Body of pancreas (tissue), 4 donors: ENCODE results near the gene ARHGDIB.

Source experiments
- POLR2A ChIP-seq, 3 donors: fragments of 450-650 bp; IDR thresholded peaks; one replicate each; pipeline ENCODE4 v1.6.1; 2016; ENCODE audit warnings: antibody characterized with exemption in 3 of 3, mild to moderate bottlenecking in 2 of 3
- TF ChIP-seq, protein P1 (sequence below), 7 experiments: fragments of 450-650 bp in 4 of 7; fragments of 200-600 bp in 3 of 7; sonication (generic) in 3 of 7; IDR thresholded peaks; one replicate each; pipeline ENCODE4 v1.5.1; 2016 to 2019; ENCODE audit warnings: antibody characterized with exemption in 7 of 7

DNA sequence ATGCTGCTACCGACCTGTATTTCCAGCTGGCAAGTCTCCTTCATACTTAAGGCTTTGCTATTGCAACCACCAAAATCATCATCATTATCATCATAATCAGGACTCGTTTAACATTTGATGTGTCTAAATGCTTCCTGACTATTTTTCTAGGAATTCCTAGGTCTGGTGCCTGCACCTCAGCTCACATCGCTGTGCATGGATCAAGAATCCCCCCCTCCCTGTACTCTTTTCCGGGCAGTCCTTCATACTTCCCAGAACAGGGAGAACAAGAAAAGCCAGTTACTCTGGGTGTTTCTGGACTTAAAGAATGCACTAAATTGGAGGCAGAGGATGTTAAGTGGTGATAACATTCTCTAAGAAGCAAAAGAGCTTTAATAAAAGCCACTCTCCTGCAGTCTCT lies 32.5 kb downstream of the ARHGDIB start:
- TF ChIP-seq, protein P1, sequence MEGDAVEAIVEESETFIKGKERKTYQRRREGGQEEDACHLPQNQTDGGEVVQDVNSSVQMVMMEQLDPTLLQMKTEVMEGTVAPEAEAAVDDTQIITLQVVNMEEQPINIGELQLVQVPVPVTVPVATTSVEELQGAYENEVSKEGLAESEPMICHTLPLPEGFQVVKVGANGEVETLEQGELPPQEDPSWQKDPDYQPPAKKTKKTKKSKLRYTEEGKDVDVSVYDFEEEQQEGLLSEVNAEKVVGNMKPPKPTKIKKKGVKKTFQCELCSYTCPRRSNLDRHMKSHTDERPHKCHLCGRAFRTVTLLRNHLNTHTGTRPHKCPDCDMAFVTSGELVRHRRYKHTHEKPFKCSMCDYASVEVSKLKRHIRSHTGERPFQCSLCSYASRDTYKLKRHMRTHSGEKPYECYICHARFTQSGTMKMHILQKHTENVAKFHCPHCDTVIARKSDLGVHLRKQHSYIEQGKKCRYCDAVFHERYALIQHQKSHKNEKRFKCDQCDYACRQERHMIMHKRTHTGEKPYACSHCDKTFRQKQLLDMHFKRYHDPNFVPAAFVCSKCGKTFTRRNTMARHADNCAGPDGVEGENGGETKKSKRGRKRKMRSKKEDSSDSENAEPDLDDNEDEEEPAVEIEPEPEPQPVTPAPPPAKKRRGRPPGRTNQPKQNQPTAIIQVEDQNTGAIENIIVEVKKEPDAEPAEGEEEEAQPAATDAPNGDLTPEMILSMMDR (IDR thresholded peaks at IDR 0.05) = no peak
- no peak for TF ChIP-seq POLR2A (IDR thresholded peaks at IDR 0.05)
